NT2/D1 (cell line): ENCODE measurements around the gene RSPH3.
"Not testable (repeated sequence)": the region's sequence is repeated elsewhere in the genome, so short reads cannot be mapped to it uniquely, and the experiment has no call there.

Experiments used
- DNase-seq: peaks from one replicate; pipeline ENCODE4 v3.0.0-alpha.2; 2011; ENCODE audit warnings: low read depth, low spot score
- H3K27me3 ChIP-seq: 2 replicates; pipeline ENCODE4 v1.6.0; 2011; ENCODE audit warnings: mild to moderate bottlenecking; ENCODE audit not compliant: insufficient read length, insufficient read depth
- H3K36me3 ChIP-seq: 2 replicates; pipeline ENCODE4 v1.6.1; 2011; ENCODE audit warnings: mild to moderate bottlenecking, low read length, mixed read lengths; ENCODE audit not compliant: insufficient read depth, insufficient read length
- H3K4me1 ChIP-seq: 2 replicates; pipeline ENCODE4 v1.5.1; 2011; ENCODE audit not compliant: insufficient read depth, insufficient read length
- H3K4me3 ChIP-seq: 2 replicates; pipeline ENCODE4 v1.5.1; 2011; ENCODE audit warnings: low read depth; ENCODE audit not compliant: insufficient read length
- H3K9ac ChIP-seq: 2 replicates; pipeline ENCODE4 v1.6.0; 2011; ENCODE audit warnings: low read depth; ENCODE audit not compliant: insufficient read length
- H3K9me3 ChIP-seq: 2 replicates; pipeline ENCODE4 v1.5.1; 2011; ENCODE audit warnings: mild to moderate bottlenecking, low read length; ENCODE audit not compliant: insufficient read depth
- SUZ12 ChIP-seq: IDR thresholded peaks from 2 replicates; pipeline ENCODE4 v1.6.1; 2011; ENCODE audit not compliant: insufficient read length, insufficient read depth; ENCODE audit errors: extremely low read depth
- YY1 ChIP-seq: IDR thresholded peaks from 2 replicates; pipeline ENCODE4 v1.6.1; 2011; ENCODE audit not compliant: insufficient read length, insufficient read depth
- ZNF274 ChIP-seq: IDR thresholded peaks from 2 replicates; pipeline ENCODE4 v1.6.1; 2011; ENCODE audit warnings: mild to moderate bottlenecking, low read depth, low read length

RSPH3 gene

GRCh38 chr6:158963020-158963808, 36.8 kb downstream of the RSPH3 start:
- no peaks in the 10 kb centered on the region for H3K27me3 ChIP-seq
- no peak overlapping the region for H3K4me3 ChIP-seq
- TF ChIP-seq SUZ12 (no peak), ZNF274 (no peak), YY1 (no peak)
- no peak overlapping the region for H3K9ac ChIP-seq
- no peaks in the 10 kb centered on the region for H3K4me1 ChIP-seq
- H3K36me3 ChIP-seq = no peaks in the 10 kb centered on the region
- peaks cover 22% of the 10 kb centered on the region for H3K9me3 ChIP-seq
- DNase-seq = no peak

- TF ChIP-seq ZNF274 = no peak
- TF ChIP-seq SUZ12 = no peak
- TF ChIP-seq YY1 = no peak
- Histone ChIP-seq H3K36me3 (no peaks in the 10 kb centered on the region), H3K27me3 (no peaks in the 10 kb centered on the region), H3K4me1 (no peaks in the 10 kb centered on the region), H3K9ac (no peak overlapping the region), H3K9me3 (peaks cover 14% of the 10 kb centered on the region), H3K4me3 (no peak overlapping the region)
- no peak for DNase-seq
These were observed 37.6 kb downstream of the RSPH3 start for GRCh38 chr6:158962371-158962770.

GRCh38 chr6:158960026-158960425, 40.0 kb downstream of the RSPH3 start:
- Histone ChIP-seq H3K36me3 (no peaks in the 10 kb centered on the region), H3K4me1 (no peaks in the 10 kb centered on the region), H3K27me3 (no peaks in the 10 kb centered on the region), H3K9me3 (no peaks in the 10 kb centered on the region), H3K4me3 (no peak overlapping the region), H3K9ac (no peak overlapping the region)
- TF ChIP-seq YY1 = no peak
- no peak for TF ChIP-seq ZNF274
- TF ChIP-seq SUZ12 = no peak
- DNase-seq = no peak

GRCh38 chr6:158959552-158959951, 40.5 kb downstream of the RSPH3 start:
- no peak for DNase-seq
- H3K36me3 ChIP-seq = no peaks in the 10 kb centered on the region
- TF ChIP-seq YY1 (no peak), ZNF274 (no peak), SUZ12 (no peak)

GRCh38 chr6:158958504-158959386, 41.3 kb downstream of the RSPH3 start:
- Histone ChIP-seq H3K9me3 (no peaks in the 10 kb centered on the region), H3K27me3 (no peaks in the 10 kb centered on the region), H3K4me1 (no peaks in the 10 kb centered on the region), H3K36me3 (no peaks in the 10 kb centered on the region), H3K4me3 (no peak overlapping the region), H3K9ac (no peak overlapping the region)
- DNase-seq = no peak
- no peak for TF ChIP-seq YY1
- TF ChIP-seq SUZ12 = no peak
- no peak for TF ChIP-seq ZNF274

More at GRCh38 chr6:158959552-158959951, 40.5 kb downstream of the RSPH3 start:
- no peaks in the 10 kb centered on the region for H3K4me1 ChIP-seq
- H3K9ac ChIP-seq = no peak overlapping the region
- no peak overlapping the region for H3K4me3 ChIP-seq
- H3K27me3 ChIP-seq = no peaks in the 10 kb centered on the region
- H3K9me3 ChIP-seq = no peaks in the 10 kb centered on the region

GRCh38 chr6:158955255-158955654, 44.7 kb downstream of the RSPH3 start:
- H3K9ac ChIP-seq = no peak overlapping the region
- TF ChIP-seq YY1 = no peak
- no peak for TF ChIP-seq ZNF274
- no peak for TF ChIP-seq SUZ12
- H3K36me3 ChIP-seq = no peaks in the 10 kb centered on the region
- H3K4me3 ChIP-seq = no peak overlapping the region
- no peaks in the 10 kb centered on the region for H3K27me3 ChIP-seq
- DNase-seq = no peak
- no peaks in the 10 kb centered on the region for H3K9me3 ChIP-seq
- no peaks in the 10 kb centered on the region for H3K4me1 ChIP-seq

- TF ChIP-seq SUZ12 = no peak
- no peak for TF ChIP-seq ZNF274
- no peak for TF ChIP-seq YY1
- Histone ChIP-seq H3K4me1 (no peaks in the 10 kb centered on the region), H3K9ac (no peak overlapping the region), H3K9me3 (no peaks in the 10 kb centered on the region), H3K36me3 (no peaks in the 10 kb centered on the region), H3K4me3 (no peak overlapping the region), H3K27me3 (no peaks in the 10 kb centered on the region)
- DNase-seq = no peak
These were observed 45.2 kb downstream of the RSPH3 start for GRCh38 chr6:158954753-158955152.

- not testable (repeated sequence) for H3K4me3 ChIP-seq, H3K9me3 ChIP-seq, H3K4me1 ChIP-seq, H3K27me3 ChIP-seq, DNase-seq, H3K9ac ChIP-seq, H3K36me3 ChIP-seq
These were observed 48.0 kb downstream of the RSPH3 start for GRCh38 chr6:158952011-158952410.

- not testable (repeated sequence) for H3K4me1 ChIP-seq, H3K27me3 ChIP-seq, H3K36me3 ChIP-seq, DNase-seq, H3K9me3 ChIP-seq, H3K4me3 ChIP-seq, H3K9ac ChIP-seq
These were observed 48.4 kb downstream of the RSPH3 start for GRCh38 chr6:158951565-158951964.
